Measurements from ENCODE around the gene MIEN1.
A peak's percentile ranks its signal among the peaks of the same experiment; 100 is the strongest.

Gene MIEN1

DNA sequence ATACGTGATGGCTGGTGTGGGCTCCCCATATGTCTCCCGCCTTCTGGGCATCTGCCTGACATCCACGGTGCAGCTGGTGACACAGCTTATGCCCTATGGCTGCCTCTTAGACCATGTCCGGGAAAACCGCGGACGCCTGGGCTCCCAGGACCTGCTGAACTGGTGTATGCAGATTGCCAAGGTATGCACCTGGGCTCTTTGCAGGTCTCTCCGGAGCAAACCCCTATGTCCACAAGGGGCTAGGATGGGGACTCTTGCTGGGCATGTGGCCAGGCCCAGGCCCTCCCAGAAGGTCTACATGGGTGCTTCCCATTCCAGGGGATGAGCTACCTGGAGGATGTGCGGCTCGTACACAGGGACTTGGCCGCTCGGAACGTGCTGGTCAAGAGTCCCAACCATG is 5.6 kb downstream of the MIEN1 start:
- no peak overlapping the region for H3K4me3 ChIP-seq (ENCODE audit: low read length)
- peaks cover 14% of the 10 kb centered on the region for H3K36me3 ChIP-seq (replicated peaks; ENCODE audit: low read depth, low read length)
- peaks cover 11% of the 10 kb centered on the region for H3K4me1 ChIP-seq (ENCODE audit: low read length)
- no peak overlapping the region for H3K27ac ChIP-seq (ENCODE audit: low read length)
- H2AFZ ChIP-seq (ENCODE audit: low read depth, low read length), result no peak overlapping the region
- no peaks in the 10 kb centered on the region for H3K9me3 ChIP-seq (ENCODE audit: insufficient read depth, low read length)
- TF ChIP-seq, protein P1, sequence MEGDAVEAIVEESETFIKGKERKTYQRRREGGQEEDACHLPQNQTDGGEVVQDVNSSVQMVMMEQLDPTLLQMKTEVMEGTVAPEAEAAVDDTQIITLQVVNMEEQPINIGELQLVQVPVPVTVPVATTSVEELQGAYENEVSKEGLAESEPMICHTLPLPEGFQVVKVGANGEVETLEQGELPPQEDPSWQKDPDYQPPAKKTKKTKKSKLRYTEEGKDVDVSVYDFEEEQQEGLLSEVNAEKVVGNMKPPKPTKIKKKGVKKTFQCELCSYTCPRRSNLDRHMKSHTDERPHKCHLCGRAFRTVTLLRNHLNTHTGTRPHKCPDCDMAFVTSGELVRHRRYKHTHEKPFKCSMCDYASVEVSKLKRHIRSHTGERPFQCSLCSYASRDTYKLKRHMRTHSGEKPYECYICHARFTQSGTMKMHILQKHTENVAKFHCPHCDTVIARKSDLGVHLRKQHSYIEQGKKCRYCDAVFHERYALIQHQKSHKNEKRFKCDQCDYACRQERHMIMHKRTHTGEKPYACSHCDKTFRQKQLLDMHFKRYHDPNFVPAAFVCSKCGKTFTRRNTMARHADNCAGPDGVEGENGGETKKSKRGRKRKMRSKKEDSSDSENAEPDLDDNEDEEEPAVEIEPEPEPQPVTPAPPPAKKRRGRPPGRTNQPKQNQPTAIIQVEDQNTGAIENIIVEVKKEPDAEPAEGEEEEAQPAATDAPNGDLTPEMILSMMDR (IDR thresholded peaks at IDR 0.05; ENCODE audit: low read depth, low read length), result no peak
- no peak for TF ChIP-seq EZH2phosphoT487 (IDR thresholded peaks at IDR 0.05; ENCODE audit: low read depth)
- no peak overlapping the region for H3K9ac ChIP-seq (ENCODE audit: low read length)
- H4K20me1 ChIP-seq (ENCODE audit: insufficient read depth, low read length), result no peaks in the 10 kb centered on the region
- no peak overlapping the region for H3K4me2 ChIP-seq (ENCODE audit: low read length)
- peaks cover 4% of the 10 kb centered on the region for H3K79me2 ChIP-seq (ENCODE audit: low read length)
- H3K27me3 ChIP-seq (ENCODE audit: low read depth, low read length), result no peaks in the 10 kb centered on the region

DNA sequence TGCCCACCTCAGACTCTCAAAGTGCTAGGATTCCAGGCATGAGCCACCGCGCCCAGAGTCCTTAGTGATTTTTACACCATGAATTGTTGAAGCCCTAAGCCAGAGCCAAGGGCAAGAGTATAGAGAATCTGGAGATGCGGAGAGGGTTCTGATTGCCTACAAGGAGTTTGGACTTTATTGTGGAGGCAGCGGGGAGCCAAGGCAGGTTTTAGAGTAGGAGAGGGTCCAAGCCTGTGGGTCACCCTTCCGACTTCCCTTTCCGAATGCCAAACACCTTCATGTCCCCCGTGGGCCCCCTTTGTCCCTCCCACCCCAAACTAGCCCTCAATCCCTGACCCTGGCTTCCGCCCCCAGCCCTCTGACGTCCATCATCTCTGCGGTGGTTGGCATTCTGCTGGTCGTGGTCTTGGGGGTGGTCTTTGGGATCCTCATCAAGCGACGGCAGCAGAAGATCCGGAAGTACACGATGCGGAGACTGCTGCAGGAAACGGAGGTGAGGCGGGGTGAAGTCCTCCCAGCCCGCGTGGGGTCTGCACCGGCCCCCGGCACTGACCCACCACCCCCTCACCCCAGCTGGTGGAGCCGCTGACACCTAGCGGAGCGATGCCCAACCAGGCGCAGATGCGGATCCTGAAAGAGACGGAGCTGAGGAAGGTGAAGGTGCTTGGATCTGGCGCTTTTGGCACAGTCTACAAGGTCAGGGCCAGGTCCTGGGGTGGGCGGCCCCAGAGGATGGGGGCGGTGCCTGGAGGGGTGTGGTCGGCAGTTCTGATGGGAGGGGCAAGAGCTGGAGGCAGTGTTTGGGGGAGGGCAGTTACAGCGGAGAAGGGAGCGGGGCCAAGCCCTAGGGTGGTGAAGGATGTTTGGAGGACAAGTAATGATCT is 7.1 kb downstream of the MIEN1 start:
- H3K4me1 ChIP-seq (ENCODE audit: low read length), result peaks cover 6% of the 10 kb centered on the region; the same call in 1 of the 2 replicates
- no peak overlapping the region; the same call in 1 of the 2 replicates for H2AFZ ChIP-seq (ENCODE audit: low read depth, low read length)
- H3K4me2 ChIP-seq (ENCODE audit: low read length), result peak overlapping the region; percentile 73
- peak overlapping the region; percentile 80 for H3K4me3 ChIP-seq (ENCODE audit: low read length)
- H3K9ac ChIP-seq (ENCODE audit: low read length), result peak overlapping the region; percentile 56
- no peaks in the 10 kb centered on the region for H4K20me1 ChIP-seq (ENCODE audit: insufficient read depth, low read length)
- H3K27me3 ChIP-seq (ENCODE audit: low read depth, low read length), result no peaks in the 10 kb centered on the region
- H3K79me2 ChIP-seq (ENCODE audit: low read length), result no peaks in the 10 kb centered on the region
- peaks cover 5% of the 10 kb centered on the region for H3K36me3 ChIP-seq (replicated peaks; ENCODE audit: low read depth, low read length)
- no peaks in the 10 kb centered on the region for H3K9me3 ChIP-seq (ENCODE audit: insufficient read depth, low read length)
- no peak for TF ChIP-seq EZH2phosphoT487 (IDR thresholded peaks at IDR 0.05; ENCODE audit: low read depth)
- TF ChIP-seq, protein P1 (IDR thresholded peaks at IDR 0.05; ENCODE audit: low read depth, low read length), result no peak
- H3K27ac ChIP-seq (ENCODE audit: low read length), result no peak overlapping the region

DNA sequence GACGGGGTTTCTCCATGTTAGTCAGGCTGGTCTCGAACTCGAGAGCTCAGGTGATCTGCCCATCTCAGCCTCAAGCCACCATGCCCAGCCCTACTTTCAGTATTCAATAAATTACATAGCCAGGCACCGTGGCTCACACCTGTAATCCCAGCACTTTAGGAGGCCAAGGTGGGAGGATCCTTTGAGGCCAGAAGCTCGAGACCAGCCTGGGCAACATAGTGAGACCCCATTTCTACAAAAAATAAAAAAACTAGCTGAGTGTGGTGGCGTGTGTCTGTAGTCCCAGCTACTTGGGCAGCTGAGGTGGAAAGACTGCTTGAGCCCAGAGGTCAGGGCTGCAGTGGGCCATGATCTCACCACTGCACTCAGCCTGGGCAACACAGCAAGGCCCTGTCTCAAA is 8.2 kb downstream of the MIEN1 start:
- Histone ChIP-seq H3K9me3 (ENCODE audit: insufficient read depth, low read length) (no peaks in the 10 kb centered on the region), H3K27me3 (ENCODE audit: low read depth, low read length) (no peaks in the 10 kb centered on the region), H3K27ac (ENCODE audit: low read length) (no peak overlapping the region), H4K20me1 (ENCODE audit: insufficient read depth, low read length) (no peaks in the 10 kb centered on the region), H3K79me2 (ENCODE audit: low read length) (no peaks in the 10 kb centered on the region), H2AFZ (ENCODE audit: low read depth, low read length) (no peak overlapping the region), H3K4me1 (ENCODE audit: low read length) (peaks cover 6% of the 10 kb centered on the region; the same call in 1 of the 2 replicates), H3K9ac (ENCODE audit: low read length) (no peak overlapping the region), H3K4me2 (ENCODE audit: low read length) (no peak overlapping the region), H3K36me3 (replicated peaks; ENCODE audit: low read depth, low read length) (no peaks in the 10 kb centered on the region), H3K4me3 (ENCODE audit: low read length) (no peak overlapping the region)
- TF ChIP-seq EZH2phosphoT487 (IDR thresholded peaks at IDR 0.05; ENCODE audit: low read depth), result no peak
- TF ChIP-seq, protein P1 (IDR thresholded peaks at IDR 0.05; ENCODE audit: low read depth, low read length), result no peak

DNA sequence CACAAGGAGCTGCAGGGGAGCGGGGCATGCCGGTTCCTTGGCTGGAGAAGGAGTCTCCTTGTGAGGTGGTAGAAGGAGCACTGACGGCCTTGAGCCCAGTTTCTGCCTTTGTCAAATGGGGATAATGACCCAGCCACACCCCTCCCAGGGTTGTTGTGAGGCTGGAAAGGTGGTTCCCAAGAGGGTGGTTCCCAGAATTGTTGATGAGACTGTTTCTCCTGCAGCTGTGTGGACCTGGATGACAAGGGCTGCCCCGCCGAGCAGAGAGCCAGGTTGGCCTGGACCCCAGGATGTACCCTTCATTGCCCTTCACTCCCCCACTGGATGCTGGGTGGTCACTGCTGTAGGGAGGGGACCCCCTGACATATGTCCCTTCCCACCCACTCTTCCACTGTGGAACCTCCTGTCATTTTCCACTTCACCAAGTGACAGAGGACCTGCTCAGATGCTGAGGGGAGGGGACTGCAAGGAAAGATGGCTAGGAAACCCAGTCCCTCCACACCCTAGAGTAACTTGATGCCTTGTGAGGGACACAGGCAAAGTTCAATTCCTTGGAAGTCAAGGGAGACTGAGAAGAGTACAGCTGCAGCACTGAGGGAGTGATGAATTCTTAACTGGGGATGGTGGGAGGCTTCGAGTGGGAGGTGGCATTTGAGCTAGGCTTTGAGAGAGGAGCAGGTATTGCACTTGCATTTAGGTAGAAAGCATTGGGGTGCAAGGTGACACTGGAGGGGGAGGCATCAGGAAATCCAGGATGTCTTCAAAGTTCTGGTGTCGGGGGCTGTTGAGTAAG is 10.6 kb downstream of the MIEN1 start:
- Histone ChIP-seq H3K4me1 (ENCODE audit: low read length) (peaks cover 22% of the 10 kb centered on the region), H3K27ac (ENCODE audit: low read length) (no peak overlapping the region), H4K20me1 (ENCODE audit: insufficient read depth, low read length) (no peaks in the 10 kb centered on the region), H3K9me3 (ENCODE audit: insufficient read depth, low read length) (no peaks in the 10 kb centered on the region), H3K79me2 (ENCODE audit: low read length) (no peaks in the 10 kb centered on the region), H3K36me3 (replicated peaks; ENCODE audit: low read depth, low read length) (no peaks in the 10 kb centered on the region), H2AFZ (ENCODE audit: low read depth, low read length) (no peak overlapping the region), H3K27me3 (ENCODE audit: low read depth, low read length) (no peaks in the 10 kb centered on the region), H3K9ac (ENCODE audit: low read length) (no peak overlapping the region), H3K4me3 (ENCODE audit: low read length) (no peak overlapping the region), H3K4me2 (ENCODE audit: low read length) (no peak overlapping the region)
- TF ChIP-seq, protein P1 (IDR thresholded peaks at IDR 0.05; ENCODE audit: low read depth, low read length), result no peak
- no peak for TF ChIP-seq EZH2phosphoT487 (IDR thresholded peaks at IDR 0.05; ENCODE audit: low read depth)

Measured in OCI-LY3 (cell line).